HG03066 (cell line): ENCODE data around the gene ETNK1.
"Not testable (repeated sequence)": the region's sequence is repeated elsewhere in the genome, so short reads cannot be mapped to it uniquely, and the experiment has no call there.

Experiments
- ATAC-seq: cut with Tn5 transposase; IDR thresholded peaks from one replicate; pipeline ENCODE4 v1.9.1; 2021; ENCODE audit warnings: low read depth; ENCODE audit not compliant: unreplicated experiment

ETNK1 gene

GRCh38 chr12:22684140-22685118 is 59.5 kb downstream of the ETNK1 start:
- ATAC-seq, result no peak

- no peak for ATAC-seq
Observed at GRCh38 chr12:22686193-22686592, 61.2 kb downstream of the ETNK1 start.

- peak; percentile 71 for ATAC-seq
Observed at GRCh38 chr12:22687361-22688076, 62.5 kb downstream of the ETNK1 start.

GRCh38 chr12:22689876-22690275 is 64.9 kb downstream of the ETNK1 start:
- ATAC-seq, result no peak

GRCh38 chr12:22691319-22691718 is 66.3 kb downstream of the ETNK1 start:
- no peak for ATAC-seq

- ATAC-seq, result not testable (repeated sequence)
Observed at GRCh38 chr12:22692467-22692866, 67.5 kb downstream of the ETNK1 start.

- ATAC-seq, result no peak
Observed at GRCh38 chr12:22692964-22693555, 68.1 kb downstream of the ETNK1 start.

- no peak for ATAC-seq
Observed at GRCh38 chr12:22698576-22698975, 73.6 kb downstream of the ETNK1 start.

GRCh38 chr12:22699705-22700104 is 74.7 kb downstream of the ETNK1 start:
- ATAC-seq, result not testable (repeated sequence)

- ATAC-seq, result no peak
Observed at GRCh38 chr12:22700106-22700505, 75.1 kb downstream of the ETNK1 start.

- ATAC-seq, result not testable (repeated sequence)
Observed at GRCh38 chr12:22701216-22701809, 76.3 kb downstream of the ETNK1 start.

- ATAC-seq, result no peak
Observed at GRCh38 chr12:22702690-22703089, 77.7 kb downstream of the ETNK1 start.

GRCh38 chr12:22709292-22709691 is 84.3 kb downstream of the ETNK1 start:
- ATAC-seq, result no peak

- ATAC-seq, result no peak
Observed at GRCh38 chr12:22712083-22712482, 87.1 kb downstream of the ETNK1 start.

GRCh38 chr12:22715254-22715653 is 90.3 kb downstream of the ETNK1 start:
- ATAC-seq, result no peak

GRCh38 chr12:22719745-22720144 is 94.8 kb downstream of the ETNK1 start:
- ATAC-seq, result no peak

GRCh38 chr12:22722081-22722480 is 97.1 kb downstream of the ETNK1 start:
- ATAC-seq, result no peak

GRCh38 chr12:22722779-22723178 is 97.8 kb downstream of the ETNK1 start:
- ATAC-seq, result no peak

GRCh38 chr12:22728987-22729386 is 104.0 kb downstream of the ETNK1 start:
- ATAC-seq, result no peak

GRCh38 chr12:22729431-22729956 is 104.5 kb downstream of the ETNK1 start:
- no peak for ATAC-seq
